ENCODE results near the gene KRTAP12-3. TPM values are rescaled to one million over a fixed set of nuclear protein-coding genes. Genes with fewer than 3 reads are reported as not detected.
"Not testable (repeated sequence)": the region's sequence is repeated elsewhere in the genome, so short reads cannot be mapped to it uniquely, and the experiment has no call there.

The KRTAP12-3 gene
- total and polyA plus RNA-seq, 8 donors, result not detected

GRCh38 chr21:44656868-44657267 lies 864 bp upstream of the KRTAP12-3 start:
- 29 to 45% (median 33%) methylated on average over 1 of the region's 1 CpG for WGBS, 5 donors
- intact Hi-C loops (cut with DNase I; ENCODE audit: low total_unique reads), result no loop called here
- peak overlapping the region in 3 of 5 donors; percentile 11 to 49 (median 24) for H3K27ac ChIP-seq

GRCh38 chr21:44658541-44658910 lies 794 bp downstream of the KRTAP12-3 start:
- TF ChIP-seq CTCF (IDR thresholded peaks at IDR 0.05) (no peak), POLR2AphosphoS5 (IDR thresholded peaks at IDR 0.05) (no peak), EP300 (IDR thresholded peaks at IDR 0.05) (no peak), POLR2A (IDR thresholded peaks at IDR 0.05) (no peak)
- intact Hi-C loops (cut with DNase I; ENCODE audit: low total_unique reads), result no loop called here
- 77 to 84% (median 80%) methylated on average over 5 of the region's 5 CpGs for WGBS, 5 donors
- peaks cover 0 to 31% (median 10%) of the 10 kb centered on the region in 3 donors for H3K27me3 ChIP-seq
- peaks cover 0 to 22% (median 11%) of the 10 kb centered on the region in 4 donors for H3K9me3 ChIP-seq
- H3K27ac ChIP-seq, result peak overlapping the region in 1 of 5 donors; percentile 57
- no peaks in the 10 kb centered on the region for H3K4me1 ChIP-seq
- no peaks in the 10 kb centered on the region for H3K36me3 ChIP-seq
- H3K4me3 ChIP-seq, result no peak overlapping the region
- DNase-seq, result no peak

More at GRCh38 chr21:44656868-44657267, 864 bp upstream of the KRTAP12-3 start:
- Histone ChIP-seq H3K4me3 (no peak overlapping the region), H3K27me3 (peaks cover 0 to 31% (median 10%) of the 10 kb centered on the region in 3 donors), H3K9me3 (peaks cover 0 to 22% (median 11%) of the 10 kb centered on the region in 4 donors), H3K4me1 (no peaks in the 10 kb centered on the region), H3K36me3 (no peaks in the 10 kb centered on the region)
- TF ChIP-seq POLR2AphosphoS5 (IDR thresholded peaks at IDR 0.05) (no peak), CTCF (IDR thresholded peaks at IDR 0.05) (no peak), EP300 (IDR thresholded peaks at IDR 0.05) (no peak), POLR2A (IDR thresholded peaks at IDR 0.05) (no peak)
- no peak for DNase-seq

GRCh38 chr21:44658913-44659595 lies 1.3 kb downstream of the KRTAP12-3 start:
- Histone ChIP-seq H3K4me3 (no peak overlapping the region), H3K9me3 (peaks cover 0 to 22% (median 11%) of the 10 kb centered on the region in 4 donors), H3K27ac (no peak overlapping the region), H3K36me3 (no peaks in the 10 kb centered on the region), H3K4me1 (no peaks in the 10 kb centered on the region), H3K27me3 (peaks cover 0 to 28% (median 10%) of the 10 kb centered on the region in 3 donors)
- intact Hi-C loops (cut with DNase I; ENCODE audit: low total_unique reads), result no loop called here
- 40 to 62% (median 44%) methylated on average over 9 to 11 of the region's 11 CpGs for WGBS, 5 donors
- no peak for DNase-seq
- no peak for TF ChIP-seq CTCF (IDR thresholded peaks at IDR 0.05)
- TF ChIP-seq POLR2AphosphoS5 (IDR thresholded peaks at IDR 0.05), result no peak
- TF ChIP-seq EP300 (IDR thresholded peaks at IDR 0.05), result no peak
- no peak for TF ChIP-seq POLR2A (IDR thresholded peaks at IDR 0.05)

- H3K4me3 ChIP-seq; H3K27ac ChIP-seq; H3K4me1 ChIP-seq; intact Hi-C loops (cut with DNase I; ENCODE audit: low total_unique reads); DNase-seq; H3K36me3 ChIP-seq: not testable (repeated sequence)
- Histone ChIP-seq H3K27me3 (peaks cover 0 to 28% (median 9%) of the 10 kb centered on the region in 3 donors), H3K9me3 (peaks cover 0 to 15% (median 9%) of the 10 kb centered on the region in 4 donors)
- WGBS, 5 donors, result 41 to 56% (median 51%) methylated on average over 7 of the region's 7 CpGs
Observed at GRCh38 chr21:44661567-44661966, 3.8 kb downstream of the KRTAP12-3 start.

- H3K9me3 ChIP-seq, result peaks cover 0 to 11% (median 2%) of the 10 kb centered on the region in 4 donors
- WGBS, 5 donors, result 82 to 91% (median 86%) methylated on average over 5 of the region's 5 CpGs
- peaks cover 0 to 23% (median 11%) of the 10 kb centered on the region in 3 donors for H3K27me3 ChIP-seq
- intact Hi-C loops (cut with DNase I; ENCODE audit: low total_unique reads), result no loop called here
- H3K36me3 ChIP-seq, result no peaks in the 10 kb centered on the region
- H3K4me1 ChIP-seq, result no peaks in the 10 kb centered on the region
- TF ChIP-seq EP300 (IDR thresholded peaks at IDR 0.05) (no peak), POLR2A (IDR thresholded peaks at IDR 0.05) (no peak), CTCF (IDR thresholded peaks at IDR 0.05) (no peak), POLR2AphosphoS5 (IDR thresholded peaks at IDR 0.05) (no peak)
- no peak overlapping the region for H3K27ac ChIP-seq
- no peak for DNase-seq
- no peak overlapping the region for H3K4me3 ChIP-seq
Observed at GRCh38 chr21:44664691-44665090, 7.0 kb downstream of the KRTAP12-3 start.
